Adipocyte (in vitro differentiated cells): ENCODE measurements around the gene ITGA4.
A peak's percentile ranks its signal among the peaks of the same experiment; 100 is the strongest.

Source experiments
- DNase-seq: peaks from one replicate; pipeline ENCODE4 v3.0.0-alpha.2; 2015; ENCODE audit warnings: low read depth
- H3K27me3 ChIP-seq: replicated peaks from 2 replicates; pipeline ENCODE4 v1.7.0; 2013; ENCODE audit warnings: mild to moderate bottlenecking, low read length, moderate library complexity; ENCODE audit not compliant: control insufficient read depth, insufficient read depth
- H3K36me3 ChIP-seq: 2 replicates; pipeline ENCODE4 v1.7.0; 2013; ENCODE audit warnings: low read length, mild to moderate bottlenecking, moderate library complexity; ENCODE audit not compliant: control insufficient read depth, insufficient read depth, severe bottlenecking
- H3K4me1 ChIP-seq: 2 replicates; pipeline ENCODE4 v1.7.0; 2013; ENCODE audit warnings: mild to moderate bottlenecking, low read length, moderate library complexity; ENCODE audit not compliant: control insufficient read depth, insufficient read depth
- H3K4me3 ChIP-seq: 2 replicates; pipeline ENCODE4 v1.7.0; 2013; ENCODE audit warnings: mild to moderate bottlenecking, low read length, moderate library complexity
- H3K9ac ChIP-seq: 2 replicates; pipeline ENCODE4 v1.7.0; 2013; ENCODE audit warnings: mild to moderate bottlenecking, low read length, moderate library complexity
- H3K9me3 ChIP-seq: 2 replicates; pipeline ENCODE4 v1.7.0; 2013; ENCODE audit warnings: mild to moderate bottlenecking, low read length, moderate library complexity; ENCODE audit not compliant: control insufficient read depth

Gene ITGA4

DNA sequence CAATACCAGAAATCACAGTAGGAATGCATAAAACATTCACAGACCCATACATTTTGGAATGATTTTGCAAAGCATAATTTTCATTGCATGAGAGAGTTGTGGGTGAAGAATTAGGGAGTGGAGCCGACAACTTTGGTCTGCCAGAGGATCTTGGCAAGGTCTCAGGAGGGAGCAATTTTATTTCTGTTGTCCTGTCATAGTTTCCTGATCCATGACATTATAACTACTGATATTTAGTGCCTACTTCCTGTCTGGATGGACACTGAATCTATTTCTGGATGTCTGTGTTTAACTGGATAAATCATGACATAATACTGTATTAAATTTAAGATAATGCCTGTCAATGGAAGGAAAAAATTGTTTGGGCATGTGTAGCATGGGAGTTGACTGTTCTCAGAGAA, 2.4 kb downstream of the ITGA4 start:
- Histone ChIP-seq H3K27me3 (no peaks in the 10 kb centered on the region), H3K9ac (no peak overlapping the region)

DNA sequence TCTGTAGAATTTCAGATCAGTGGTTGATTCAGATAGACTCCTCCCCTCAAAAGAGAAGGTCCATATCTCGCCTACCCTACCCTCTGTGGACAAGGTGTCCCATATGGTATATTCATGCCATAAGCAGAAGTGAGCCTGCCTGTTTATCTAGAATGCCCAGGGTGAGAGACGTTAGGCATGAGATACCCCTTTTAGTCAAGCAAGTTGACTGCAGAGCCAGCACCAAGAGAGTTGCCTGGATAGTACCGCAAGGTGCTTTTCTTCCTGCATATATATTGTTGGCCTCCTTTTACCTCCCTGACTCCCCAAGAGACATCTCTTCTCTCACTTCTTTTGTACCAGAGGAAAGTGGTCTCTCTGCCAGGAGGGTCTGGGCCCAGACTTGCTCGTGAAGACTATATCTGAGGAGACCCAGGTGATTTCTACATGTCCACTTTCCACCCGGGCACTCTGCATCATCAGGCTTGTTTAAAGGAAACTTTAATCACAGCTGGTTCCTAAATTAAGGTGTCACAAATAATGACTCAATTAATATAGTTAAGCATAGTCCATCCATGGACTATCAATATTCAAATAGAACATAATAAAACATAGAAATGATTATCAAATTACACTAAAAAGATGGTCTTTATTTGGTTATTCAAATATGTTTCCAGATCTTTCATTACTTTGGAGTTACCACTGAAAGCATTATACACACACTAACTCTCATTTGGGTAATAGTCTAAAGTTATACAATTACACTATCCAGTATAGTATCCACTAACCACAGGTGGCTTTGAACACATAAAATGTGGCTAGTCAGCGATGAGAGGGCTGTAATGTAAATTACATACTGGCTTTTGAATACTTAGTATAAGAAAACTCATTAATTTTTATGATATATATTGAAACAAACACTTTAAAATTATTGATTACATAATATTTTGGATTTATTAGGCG, 4.1 kb downstream of the ITGA4 start:
- H3K9ac ChIP-seq, result no peak overlapping the region
- peaks cover 37% of the 10 kb centered on the region for H3K4me1 ChIP-seq
- H3K36me3 ChIP-seq, result no peaks in the 10 kb centered on the region
- DNase-seq, result no peak
- no peaks in the 10 kb centered on the region for H3K27me3 ChIP-seq
- no peaks in the 10 kb centered on the region for H3K9me3 ChIP-seq
- no peak overlapping the region for H3K4me3 ChIP-seq

More for the DNA sequence above, 2.4 kb downstream of the ITGA4 start:
- Histone ChIP-seq H3K4me1 (peaks cover 30% of the 10 kb centered on the region), H3K9me3 (no peaks in the 10 kb centered on the region), H3K4me3 (no peak overlapping the region), H3K36me3 (no peaks in the 10 kb centered on the region)
- DNase-seq, result peak; percentile 36

DNA sequence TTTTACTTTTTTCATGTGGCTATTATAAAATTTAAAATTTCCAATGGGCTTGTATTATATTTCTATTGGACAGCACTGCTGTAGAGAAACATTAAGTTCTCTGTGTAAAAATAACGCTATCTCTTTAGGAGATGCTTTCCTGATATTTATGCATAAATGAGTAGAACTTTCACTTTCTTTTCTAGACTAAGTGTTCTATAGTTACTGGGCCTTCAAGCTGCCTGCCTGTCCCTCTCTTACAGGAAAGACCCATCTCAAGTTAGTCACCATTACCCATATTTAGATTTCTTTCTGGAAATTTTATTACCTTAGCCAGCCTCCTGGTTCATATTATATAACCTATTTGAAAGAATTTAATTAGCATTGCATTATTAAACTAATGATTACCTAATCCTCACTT, 4.8 kb downstream of the ITGA4 start:
- H3K9ac ChIP-seq, result no peak overlapping the region
- H3K4me3 ChIP-seq, result no peak overlapping the region
- peak; percentile 16 for DNase-seq

DNA sequence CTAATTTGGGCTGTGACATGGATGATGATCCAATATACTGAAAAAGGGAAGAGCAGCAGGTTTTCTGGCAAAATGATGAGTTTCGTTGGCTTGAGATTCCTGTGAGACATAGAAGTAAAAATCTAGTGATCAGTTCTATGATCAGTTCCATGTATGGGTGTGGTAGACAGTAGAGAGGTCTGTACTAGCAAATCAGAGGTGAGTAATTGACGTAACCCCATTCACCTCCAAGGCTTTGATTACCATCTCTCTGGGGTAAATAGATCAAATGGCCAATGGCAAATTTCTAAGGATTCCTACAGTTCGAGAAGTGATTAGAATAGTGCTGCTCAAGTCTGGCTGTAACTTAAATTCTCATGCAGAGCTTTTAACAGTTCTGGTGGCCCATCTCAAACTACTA, 6.4 kb downstream of the ITGA4 start:
- Histone ChIP-seq H3K27me3 (no peaks in the 10 kb centered on the region), H3K4me1 (peaks cover 26% of the 10 kb centered on the region), H3K4me3 (no peak overlapping the region), H3K36me3 (no peaks in the 10 kb centered on the region), H3K9me3 (no peaks in the 10 kb centered on the region), H3K9ac (no peak overlapping the region)
- DNase-seq, result no peak

More for the DNA sequence above, 4.8 kb downstream of the ITGA4 start:
- no peaks in the 10 kb centered on the region for H3K9me3 ChIP-seq
- H3K36me3 ChIP-seq, result no peaks in the 10 kb centered on the region
- peaks cover 33% of the 10 kb centered on the region for H3K4me1 ChIP-seq
- no peaks in the 10 kb centered on the region for H3K27me3 ChIP-seq

GRCh38 chr2:181464966-181465365, 7.8 kb downstream of the ITGA4 start:
- no peak overlapping the region for H3K9ac ChIP-seq
- H3K4me3 ChIP-seq, result no peak overlapping the region
- peaks cover 12% of the 10 kb centered on the region for H3K4me1 ChIP-seq
- H3K9me3 ChIP-seq, result no peaks in the 10 kb centered on the region
- no peaks in the 10 kb centered on the region for H3K36me3 ChIP-seq
- no peaks in the 10 kb centered on the region for H3K27me3 ChIP-seq
- DNase-seq, result no peak

- Histone ChIP-seq H3K36me3 (no peaks in the 10 kb centered on the region), H3K4me1 (peaks cover 11% of the 10 kb centered on the region)
Measured at GRCh38 chr2:181465676-181466375, 8.6 kb downstream of the ITGA4 start.

GRCh38 chr2:181466661-181467576, 9.7 kb downstream of the ITGA4 start:
- peak; percentile 78 for DNase-seq
- Histone ChIP-seq H3K4me3 (no peak overlapping the region), H3K27me3 (no peaks in the 10 kb centered on the region), H3K9me3 (no peaks in the 10 kb centered on the region), H3K9ac (no peak overlapping the region), H3K36me3 (no peaks in the 10 kb centered on the region), H3K4me1 (peaks cover 11% of the 10 kb centered on the region)

More at GRCh38 chr2:181465676-181466375, 8.6 kb downstream of the ITGA4 start:
- H3K27me3 ChIP-seq, result no peaks in the 10 kb centered on the region
- DNase-seq, result peak; percentile 80
- peak overlapping the region; percentile 23 for H3K4me3 ChIP-seq
- H3K9me3 ChIP-seq, result no peaks in the 10 kb centered on the region
- H3K9ac ChIP-seq, result no peak overlapping the region

DNA sequence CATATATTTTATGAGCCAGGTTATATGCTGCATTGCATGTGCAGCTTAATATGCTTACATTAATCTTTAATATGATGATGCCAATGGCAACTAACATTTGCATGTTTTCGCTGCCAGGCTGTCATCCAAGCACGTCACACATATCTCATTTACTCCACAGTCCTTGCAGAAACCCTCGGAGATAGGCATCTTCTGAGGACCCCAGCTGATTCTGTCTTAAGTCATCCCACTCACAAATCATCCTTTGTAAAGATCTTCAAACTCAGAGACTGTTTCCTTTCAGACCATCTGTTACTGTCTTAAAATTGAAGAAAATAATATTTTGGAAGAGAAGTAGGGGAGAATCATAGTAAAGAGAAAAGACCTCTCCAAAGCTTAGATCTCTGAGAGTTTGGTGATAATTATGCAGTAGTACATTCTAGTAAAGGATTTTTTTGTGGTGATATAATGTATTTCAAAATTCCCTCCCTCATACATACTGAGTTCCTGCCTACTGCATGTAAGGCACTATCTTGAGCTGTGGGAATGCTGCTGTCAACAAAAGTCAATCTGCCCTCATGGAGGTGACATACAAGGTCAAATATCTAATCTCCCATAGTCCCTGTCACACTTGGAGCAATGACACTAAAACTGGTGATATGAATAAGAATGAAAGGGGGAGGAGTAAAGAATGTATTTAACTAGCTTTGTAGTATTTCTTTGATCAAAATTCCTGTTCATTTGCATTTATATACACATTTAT, 11.0 kb downstream of the ITGA4 start:
- H3K4me1 ChIP-seq, result peaks cover 11% of the 10 kb centered on the region
- H3K27me3 ChIP-seq, result no peaks in the 10 kb centered on the region
- no peak for DNase-seq
- H3K9ac ChIP-seq, result no peak overlapping the region
- H3K4me3 ChIP-seq, result no peak overlapping the region
- no peaks in the 10 kb centered on the region for H3K9me3 ChIP-seq
- no peaks in the 10 kb centered on the region for H3K36me3 ChIP-seq

- Histone ChIP-seq H3K9ac (no peak overlapping the region), H3K4me3 (no peak overlapping the region), H3K36me3 (no peaks in the 10 kb centered on the region), H3K27me3 (no peaks in the 10 kb centered on the region), H3K9me3 (no peaks in the 10 kb centered on the region), H3K4me1 (peaks cover 11% of the 10 kb centered on the region)
- no peak for DNase-seq
Measured at GRCh38 chr2:181468811-181469210, 11.6 kb downstream of the ITGA4 start.

GRCh38 chr2:181471226-181471625, 14.0 kb downstream of the ITGA4 start:
- no peaks in the 10 kb centered on the region for H3K27me3 ChIP-seq
- no peak for DNase-seq
- peaks cover 4% of the 10 kb centered on the region for H3K4me1 ChIP-seq
- no peak overlapping the region for H3K4me3 ChIP-seq
- H3K9me3 ChIP-seq, result no peaks in the 10 kb centered on the region
- H3K36me3 ChIP-seq, result no peaks in the 10 kb centered on the region
- no peak overlapping the region for H3K9ac ChIP-seq
